ENCODE results near the gene CPM. TPM values are rescaled to one million over a fixed set of nuclear protein-coding genes. Genes with fewer than 3 reads are reported as not detected.

Gene CPM
- total and polyA plus RNA-seq, 8 donors = 5.7 to 103 (median 45.8) TPM

GRCh38 chr12:68896881-68897540, 36.0 kb downstream of the CPM start:
- TF ChIP-seq POLR2A (IDR thresholded peaks at IDR 0.05) (no peak), EP300 (IDR thresholded peaks at IDR 0.05) (no peak), CTCF (IDR thresholded peaks at IDR 0.05) (no peak), POLR2AphosphoS5 (IDR thresholded peaks at IDR 0.05) (no peak)
- Histone ChIP-seq H3K9me3 (no peaks in the 10 kb centered on the region), H3K36me3 (peaks cover 0 to 9% (median 0%) of the 10 kb centered on the region in 4 donors), H3K27ac (no peak overlapping the region), H3K4me1 (peaks cover 3 to 12% (median 7%) of the 10 kb centered on the region in 4 donors), H3K4me3 (no peak overlapping the region), H3K27me3 (no peaks in the 10 kb centered on the region)
- intact Hi-C loops (cut with DNase I; ENCODE audit: low total_unique reads) = no loop called here
- no peak for DNase-seq
- 62 to 87% (median 78%) methylated on average over 4 of the region's 4 CpGs for WGBS, 5 donors

GRCh38 chr12:68894276-68894855, 38.6 kb downstream of the CPM start:
- H3K9me3 ChIP-seq = no peaks in the 10 kb centered on the region
- peaks cover 0 to 6% (median 4%) of the 10 kb centered on the region in 4 donors for H3K4me1 ChIP-seq
- no peak overlapping the region for H3K4me3 ChIP-seq
- DNase-seq = no peak
- peaks cover 0 to 9% (median 0%) of the 10 kb centered on the region in 4 donors for H3K36me3 ChIP-seq
- TF ChIP-seq POLR2AphosphoS5 (IDR thresholded peaks at IDR 0.05) = no peak
- TF ChIP-seq EP300 (IDR thresholded peaks at IDR 0.05) = no peak
- TF ChIP-seq CTCF (IDR thresholded peaks at IDR 0.05) = no peak
- no peak for TF ChIP-seq POLR2A (IDR thresholded peaks at IDR 0.05)
- no peaks in the 10 kb centered on the region for H3K27me3 ChIP-seq
- WGBS, 5 donors = 89 to 97% (median 93%) methylated on average over 7 of the region's 7 CpGs
- intact Hi-C loops (cut with DNase I; ENCODE audit: low total_unique reads) = no loop called here
- no peak overlapping the region for H3K27ac ChIP-seq

GRCh38 chr12:68893741-68894140, 39.2 kb downstream of the CPM start:
- peaks cover 0 to 9% (median 0%) of the 10 kb centered on the region in 4 donors for H3K36me3 ChIP-seq
- intact Hi-C loops (cut with DNase I; ENCODE audit: low total_unique reads) = no loop called here
- no peaks in the 10 kb centered on the region for H3K27me3 ChIP-seq
- WGBS, 5 donors = 89 to 95% (median 91%) methylated on average over 3 of the region's 3 CpGs
- TF ChIP-seq EP300 (IDR thresholded peaks at IDR 0.05) = no peak
- TF ChIP-seq POLR2A (IDR thresholded peaks at IDR 0.05) = no peak
- no peak for TF ChIP-seq CTCF (IDR thresholded peaks at IDR 0.05)
- no peak for TF ChIP-seq POLR2AphosphoS5 (IDR thresholded peaks at IDR 0.05)
- DNase-seq = no peak
- no peak overlapping the region for H3K4me3 ChIP-seq
- H3K9me3 ChIP-seq = no peaks in the 10 kb centered on the region
- H3K4me1 ChIP-seq = peaks cover 0 to under 1% (median under 1%) of the 10 kb centered on the region in 4 donors
- no peak overlapping the region for H3K27ac ChIP-seq

- no peak for DNase-seq
- intact Hi-C loops (cut with DNase I; ENCODE audit: low total_unique reads) = no loop called here
- no peaks in the 10 kb centered on the region for H3K27me3 ChIP-seq
- TF ChIP-seq EP300 (IDR thresholded peaks at IDR 0.05) = no peak
- TF ChIP-seq POLR2AphosphoS5 (IDR thresholded peaks at IDR 0.05) = no peak
- no peak for TF ChIP-seq POLR2A (IDR thresholded peaks at IDR 0.05)
- no peak for TF ChIP-seq CTCF (IDR thresholded peaks at IDR 0.05)
- H3K4me1 ChIP-seq = no peaks in the 10 kb centered on the region
- no peak overlapping the region for H3K27ac ChIP-seq
- 84 to 100% (median 98%) methylated on average over 2 of the region's 2 CpGs for WGBS, 5 donors
- H3K4me3 ChIP-seq = no peak overlapping the region
- peaks cover 0 to 9% (median 0%) of the 10 kb centered on the region in 4 donors for H3K36me3 ChIP-seq
- no peaks in the 10 kb centered on the region for H3K9me3 ChIP-seq
Measured at GRCh38 chr12:68893201-68893600, 39.8 kb downstream of the CPM start.
